A549 (cell line): Measurements from ENCODE around the gene DPP10. TPM values are rescaled to one million over a fixed set of nuclear protein-coding genes. Genes with fewer than 3 reads are reported as not detected.

ENCODE experiments used
- ATAC-seq, 2 experiments: fragments of 200-7000 bp in 1 of 2; fragments of >200 bp in 1 of 2; cut with Nextera tagmentation in 1 of 2; cut with Tn5 transposase in 1 of 2; 3 replicates each; pipeline versions ENCODE4 v1.8.0 to v1.9.1; 2018 to 2020; ENCODE audit warnings: mild to moderate bottlenecking in 1 of 2, moderate library complexity in 1 of 2
- CTCF ChIA-PET: fragments of 300-600 bp; sonication (Branson Sonifier 250); formaldehyde crosslinking; extraction: SDS; loops from one replicate; lab custom pipeline; 2021; ENCODE audit warnings: antibody characterized with exemption, inconsistent platforms; lab: Yijun Ruan, JAX
- POLR2A ChIA-PET: fragments of 350-600 bp; formaldehyde crosslinking; extraction: SDS; loops from one replicate; lab custom pipeline; 2021; ENCODE audit warnings: antibody characterized with exemption, inconsistent platforms; lab: Yijun Ruan, JAX
- DNase-seq, 2 experiments: peaks; one replicate each; pipeline versions ENCODE4 v3.0.0 to v3.0.0-alpha.2; 2011 to 2016; ENCODE audit warnings: low read depth in 1 of 2, low spot score in 1 of 2
- FAIRE-seq: peaks from 2 replicates; lab custom pipeline; 2011; peaks lifted over from hg19 to GRCh38; lab: Jason Lieb, UNC
- H3K27ac ChIP-seq, 2 experiments: fragments of >200 bp; sonication (Bioruptor Twin); formaldehyde crosslinking; 3 replicates each; pipeline ENCODE4 v1.5.1; 2016 to 2017
- H3K4me1 ChIP-seq: fragments of >200 bp; sonication (Bioruptor Twin); formaldehyde crosslinking; 3 replicates; pipeline ENCODE4 v1.6.1; 2016
- H3K4me2 ChIP-seq: fragments of >200 bp; sonication (Bioruptor Twin); formaldehyde crosslinking; 3 replicates; pipeline ENCODE4 v1.6.1; 2016
- H3K4me3 ChIP-seq: fragments of >200 bp; sonication (Bioruptor Twin); formaldehyde crosslinking; 3 replicates; pipeline ENCODE4 v1.5.1; 2016
- H3K9me3 ChIP-seq: fragments of >200 bp; sonication (Bioruptor Twin); formaldehyde crosslinking; 3 replicates; pipeline ENCODE4 v1.6.1; 2016
- CBX2 ChIP-seq: fragments of 200-600 bp; sonication (generic); IDR thresholded peaks from 2 replicates; pipeline ENCODE4 v1.6.1; 2016; ENCODE audit warnings: low read depth, mild to moderate bottlenecking, borderline replicate concordance
- CEBPB ChIP-seq, 2 experiments: fragments of >200 bp in 1 of 2; sonication (Bioruptor Twin) in 1 of 2; formaldehyde crosslinking in 1 of 2; IDR thresholded peaks; 2 replicates each; pipeline ENCODE4 v1.6.1; 2012 to 2016
- CHD2 ChIP-seq: fragments of 150-350 bp; IDR thresholded peaks from 2 replicates; pipeline ENCODE4 v1.6.1; 2014; ENCODE audit warnings: low read length; ENCODE audit not compliant: partially characterized antibody
- CHD4 ChIP-seq: fragments of 200-600 bp; sonication (generic); IDR thresholded peaks from 2 replicates; pipeline ENCODE4 v1.6.1; 2016; ENCODE audit warnings: antibody characterized with exemption, mild to moderate bottlenecking, borderline replicate concordance
- CTCF ChIP-seq: fragments of >200 bp; sonication (Bioruptor Twin); formaldehyde crosslinking; IDR thresholded peaks from 3 replicates; pipeline ENCODE4 v1.5.1; 2016
- FOSB ChIP-seq: fragments of 250-450 bp; sonication (Bioruptor Pico); IDR thresholded peaks from 2 replicates; pipeline ENCODE4 v1.5.0; 2020; ENCODE audit warnings: mild to moderate bottlenecking, moderate library complexity
- HOXA7 ChIP-seq: fragments of 250-450 bp; sonication (Bioruptor Pico); IDR thresholded peaks from 2 replicates; pipeline ENCODE4 v1.5.0; 2020; ENCODE audit warnings: mild to moderate bottlenecking, moderate library complexity
- HOXB5 ChIP-seq: fragments of 250-450 bp; sonication (Bioruptor Pico); IDR thresholded peaks from 2 replicates; pipeline ENCODE4 v1.5.0; 2020; ENCODE audit warnings: mild to moderate bottlenecking, moderate library complexity
- JUN ChIP-seq, 2 experiments: fragments of >200 bp; sonication (Bioruptor Twin); formaldehyde crosslinking; IDR thresholded peaks; 2 replicates in 1 of 2; 3 replicates in 1 of 2; pipeline ENCODE4 v1.6.1; 2016 to 2017
- KDM5A ChIP-seq: fragments of 200-600 bp; sonication (generic); IDR thresholded peaks from 2 replicates; pipeline ENCODE4 v1.6.1; 2016; ENCODE audit warnings: antibody characterized with exemption, mild to moderate bottlenecking
- MAX ChIP-seq: IDR thresholded peaks from 2 replicates; pipeline ENCODE4 v1.6.1; 2012
- POLR2AphosphoS2 ChIP-seq: conservative IDR thresholded peaks from 2 replicates; pipeline ENCODE4 v1.6.1; 2012; ENCODE audit warnings: low read length, improper control_type of control experiment, inconsistent platforms
- RCOR1 ChIP-seq: fragments of 150-350 bp; IDR thresholded peaks from 2 replicates; pipeline ENCODE4 v1.6.1; 2014; ENCODE audit warnings: antibody characterized with exemption, low read length, low read depth
- RNF2 ChIP-seq: fragments of 200-600 bp; sonication (generic); IDR thresholded peaks from 2 replicates; pipeline ENCODE4 v1.6.1; 2016; ENCODE audit warnings: low read depth, mild to moderate bottlenecking, antibody characterized with exemption, moderate library complexity, borderline replicate concordance
- ZFP36 ChIP-seq: fragments of 450-650 bp; IDR thresholded peaks from 2 replicates; pipeline ENCODE4 v1.6.1; 2014; ENCODE audit warnings: borderline replicate concordance; ENCODE audit not compliant: partially characterized antibody
- ZSCAN20 ChIP-seq: fragments of 250-450 bp; sonication (Bioruptor Pico); IDR thresholded peaks from 2 replicates; pipeline ENCODE4 v1.8.0; 2022; ENCODE audit warnings: mild to moderate bottlenecking, moderate library complexity
- WGBS: methylation state at CpG from one replicate; pipeline ENCODE4 v1.1.6; 2017; ENCODE audit errors: missing lambda C conversion rate; 5-methylcytosine and 5-hydroxymethylcytosine counted together
- polyA plus RNA-seq, 4 experiments: library from polyadenylated mRNA; depleted of rRNA in 3 of 4; stranded (reverse); fragments of >200 nt; fragmentation: RNase III in 1 of 4; extraction: RNeasy Plus Mini Kit Qiagen cat#74134 plus additional on column Dnase treatment in 1 of 4; gene quantifications; 2 replicates in 3 of 4; 3 replicates in 1 of 4; pipeline ENCODE4 v1.2.3, GENCODE V29; 2011 to 2017
- TF ChIP-seq, protein P1 (sequence below): fragments of >200 bp; sonication (Bioruptor Twin); formaldehyde crosslinking; IDR thresholded peaks from 2 replicates; pipeline ENCODE4 v1.6.1; 2016
- TF ChIP-seq, protein P2 (sequence below): fragments of 250-450 bp; sonication (Bioruptor Pico); IDR thresholded peaks from 2 replicates; pipeline ENCODE4 v1.5.0; 2021; ENCODE audit warnings: mild to moderate bottlenecking, moderate library complexity, borderline replicate concordance
- TF ChIP-seq, protein P3 (sequence below): fragments of 200-600 bp; sonication (generic); IDR thresholded peaks from 2 replicates; pipeline ENCODE4 v1.6.1; 2016; ENCODE audit warnings: antibody characterized with exemption, mild to moderate bottlenecking, moderate library complexity
- TF ChIP-seq, protein P4 (sequence below): IDR thresholded peaks from 2 replicates; pipeline ENCODE4 v1.6.1; 2012; ENCODE audit warnings: low read depth, borderline replicate concordance

Gene DPP10
- polyA plus RNA-seq, 2 of the 4 experiments (the other 2 are of a cell fraction): not detected

- TF ChIP-seq CTCF (no peak), HOXA7 (CRISPR knock-in tag) (no peak), RCOR1 (no peak), ZFP36 (no peak), CHD2 (no peak), MAX (no peak), RNF2 (no peak), KDM5A (no peak), POLR2AphosphoS2 (no peak)
- TF ChIP-seq, protein P1, sequence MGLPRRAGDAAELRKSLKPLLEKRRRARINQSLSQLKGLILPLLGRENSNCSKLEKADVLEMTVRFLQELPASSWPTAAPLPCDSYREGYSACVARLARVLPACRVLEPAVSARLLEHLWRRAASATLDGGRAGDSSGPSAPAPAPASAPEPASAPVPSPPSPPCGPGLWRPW: no peak
Measured at GRCh38 chr2:115483666-115484065, 1041.2 kb downstream of the DPP10 start (continued).

GRCh38 chr2:115484486-115484885 is 1042.0 kb downstream of the DPP10 start:
- no peak for DNase-seq
- ChIA-PET CTCF (no interaction called here), POLR2A (no interaction called here)
- H3K4me3 ChIP-seq: no peak overlapping the region
- no peak overlapping the region for H3K27ac ChIP-seq
- TF ChIP-seq, protein P2, sequence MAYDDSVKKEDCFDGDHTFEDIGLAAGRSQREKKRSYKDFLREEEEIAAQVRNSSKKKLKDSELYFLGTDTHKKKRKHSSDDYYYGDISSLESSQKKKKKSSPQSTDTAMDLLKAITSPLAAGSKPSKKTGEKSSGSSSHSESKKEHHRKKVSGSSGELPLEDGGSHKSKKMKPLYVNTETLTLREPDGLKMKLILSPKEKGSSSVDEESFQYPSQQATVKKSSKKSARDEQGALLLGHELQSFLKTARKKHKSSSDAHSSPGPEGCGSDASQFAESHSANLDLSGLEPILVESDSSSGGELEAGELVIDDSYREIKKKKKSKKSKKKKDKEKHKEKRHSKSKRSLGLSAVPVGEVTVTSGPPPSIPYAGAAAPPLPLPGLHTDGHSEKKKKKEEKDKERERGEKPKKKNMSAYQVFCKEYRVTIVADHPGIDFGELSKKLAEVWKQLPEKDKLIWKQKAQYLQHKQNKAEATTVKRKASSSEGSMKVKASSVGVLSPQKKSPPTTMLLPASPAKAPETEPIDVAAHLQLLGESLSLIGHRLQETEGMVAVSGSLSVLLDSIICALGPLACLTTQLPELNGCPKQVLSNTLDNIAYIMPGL (CRISPR knock-in tag): no peak
- TF ChIP-seq ZSCAN20: no peak
- no peak for TF ChIP-seq CEBPB (IDR thresholded peaks at IDR 0.05)
- no peak for TF ChIP-seq CHD4
- TF ChIP-seq, protein P3, sequence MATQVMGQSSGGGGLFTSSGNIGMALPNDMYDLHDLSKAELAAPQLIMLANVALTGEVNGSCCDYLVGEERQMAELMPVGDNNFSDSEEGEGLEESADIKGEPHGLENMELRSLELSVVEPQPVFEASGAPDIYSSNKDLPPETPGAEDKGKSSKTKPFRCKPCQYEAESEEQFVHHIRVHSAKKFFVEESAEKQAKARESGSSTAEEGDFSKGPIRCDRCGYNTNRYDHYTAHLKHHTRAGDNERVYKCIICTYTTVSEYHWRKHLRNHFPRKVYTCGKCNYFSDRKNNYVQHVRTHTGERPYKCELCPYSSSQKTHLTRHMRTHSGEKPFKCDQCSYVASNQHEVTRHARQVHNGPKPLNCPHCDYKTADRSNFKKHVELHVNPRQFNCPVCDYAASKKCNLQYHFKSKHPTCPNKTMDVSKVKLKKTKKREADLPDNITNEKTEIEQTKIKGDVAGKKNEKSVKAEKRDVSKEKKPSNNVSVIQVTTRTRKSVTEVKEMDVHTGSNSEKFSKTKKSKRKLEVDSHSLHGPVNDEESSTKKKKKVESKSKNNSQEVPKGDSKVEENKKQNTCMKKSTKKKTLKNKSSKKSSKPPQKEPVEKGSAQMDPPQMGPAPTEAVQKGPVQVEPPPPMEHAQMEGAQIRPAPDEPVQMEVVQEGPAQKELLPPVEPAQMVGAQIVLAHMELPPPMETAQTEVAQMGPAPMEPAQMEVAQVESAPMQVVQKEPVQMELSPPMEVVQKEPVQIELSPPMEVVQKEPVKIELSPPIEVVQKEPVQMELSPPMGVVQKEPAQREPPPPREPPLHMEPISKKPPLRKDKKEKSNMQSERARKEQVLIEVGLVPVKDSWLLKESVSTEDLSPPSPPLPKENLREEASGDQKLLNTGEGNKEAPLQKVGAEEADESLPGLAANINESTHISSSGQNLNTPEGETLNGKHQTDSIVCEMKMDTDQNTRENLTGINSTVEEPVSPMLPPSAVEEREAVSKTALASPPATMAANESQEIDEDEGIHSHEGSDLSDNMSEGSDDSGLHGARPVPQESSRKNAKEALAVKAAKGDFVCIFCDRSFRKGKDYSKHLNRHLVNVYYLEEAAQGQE: no peak
- no peak for TF ChIP-seq KDM5A
- TF ChIP-seq POLR2AphosphoS2: no peak
- TF ChIP-seq JUN (IDR thresholded peaks at IDR 0.05): no peak
- no peak for TF ChIP-seq ZFP36
- no peak for TF ChIP-seq CTCF
- no peak for TF ChIP-seq CBX2
- no peak for TF ChIP-seq MAX
- no peak for TF ChIP-seq FOSB (CRISPR knock-in tag)
- TF ChIP-seq, protein P1: no peak
- no peak for TF ChIP-seq HOXB5 (CRISPR knock-in tag)
- TF ChIP-seq, protein P4, sequence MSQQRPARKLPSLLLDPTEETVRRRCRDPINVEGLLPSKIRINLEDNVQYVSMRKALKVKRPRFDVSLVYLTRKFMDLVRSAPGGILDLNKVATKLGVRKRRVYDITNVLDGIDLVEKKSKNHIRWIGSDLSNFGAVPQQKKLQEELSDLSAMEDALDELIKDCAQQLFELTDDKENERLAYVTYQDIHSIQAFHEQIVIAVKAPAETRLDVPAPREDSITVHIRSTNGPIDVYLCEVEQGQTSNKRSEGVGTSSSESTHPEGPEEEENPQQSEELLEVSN: no peak
- H3K4me2 ChIP-seq: no peak overlapping the region
- 0% methylated on average over 1 of the region's 1 CpG for WGBS
- H3K4me1 ChIP-seq: no peaks in the 10 kb centered on the region
- H3K9me3 ChIP-seq: 0 out of 3 replicates have a peak, but pooled peaks cover 2% of the 10 kb centered on the region
- ATAC-seq: no peak
- no peak for FAIRE-seq
